ENCODE results near the gene TMEM25.

DNA sequence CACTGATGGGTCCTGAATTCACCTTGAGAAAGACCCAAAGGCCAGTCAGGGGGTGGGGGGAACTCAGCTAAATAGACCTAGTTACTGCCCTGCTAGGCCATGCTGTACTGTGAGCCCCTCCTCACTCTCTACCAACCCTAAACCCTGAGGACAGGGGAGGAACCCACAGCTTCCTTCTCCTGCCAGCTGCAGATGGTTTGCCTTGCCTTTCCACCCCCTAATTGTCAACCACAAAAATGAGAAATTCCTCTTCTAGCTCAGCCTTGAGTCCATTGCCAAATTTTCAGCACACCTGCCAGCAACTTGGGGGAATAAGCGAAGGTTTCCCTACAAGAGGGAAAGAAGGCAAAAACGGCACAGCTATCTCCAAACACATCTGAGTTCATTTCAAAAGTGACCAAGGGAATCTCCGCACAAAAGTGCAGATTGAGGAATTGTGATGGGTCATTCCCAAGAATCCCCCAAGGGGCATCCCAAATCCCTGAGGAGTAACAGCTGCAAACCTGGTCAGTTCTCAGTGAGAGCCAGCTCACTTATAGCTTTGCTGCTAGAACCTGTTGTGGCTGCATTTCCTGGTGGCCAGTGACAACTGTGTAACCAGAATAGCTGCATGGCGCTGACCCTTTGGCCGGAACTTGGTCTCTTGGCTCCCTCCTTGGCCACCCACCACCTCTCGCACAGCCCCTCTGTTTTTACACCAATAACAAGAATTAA, 6.1 kb upstream of the TMEM25 start:
- TF ChIP-seq POLR2A (IDR thresholded peaks at IDR 0.05): no peak
- TF ChIP-seq, protein P1, sequence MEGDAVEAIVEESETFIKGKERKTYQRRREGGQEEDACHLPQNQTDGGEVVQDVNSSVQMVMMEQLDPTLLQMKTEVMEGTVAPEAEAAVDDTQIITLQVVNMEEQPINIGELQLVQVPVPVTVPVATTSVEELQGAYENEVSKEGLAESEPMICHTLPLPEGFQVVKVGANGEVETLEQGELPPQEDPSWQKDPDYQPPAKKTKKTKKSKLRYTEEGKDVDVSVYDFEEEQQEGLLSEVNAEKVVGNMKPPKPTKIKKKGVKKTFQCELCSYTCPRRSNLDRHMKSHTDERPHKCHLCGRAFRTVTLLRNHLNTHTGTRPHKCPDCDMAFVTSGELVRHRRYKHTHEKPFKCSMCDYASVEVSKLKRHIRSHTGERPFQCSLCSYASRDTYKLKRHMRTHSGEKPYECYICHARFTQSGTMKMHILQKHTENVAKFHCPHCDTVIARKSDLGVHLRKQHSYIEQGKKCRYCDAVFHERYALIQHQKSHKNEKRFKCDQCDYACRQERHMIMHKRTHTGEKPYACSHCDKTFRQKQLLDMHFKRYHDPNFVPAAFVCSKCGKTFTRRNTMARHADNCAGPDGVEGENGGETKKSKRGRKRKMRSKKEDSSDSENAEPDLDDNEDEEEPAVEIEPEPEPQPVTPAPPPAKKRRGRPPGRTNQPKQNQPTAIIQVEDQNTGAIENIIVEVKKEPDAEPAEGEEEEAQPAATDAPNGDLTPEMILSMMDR (IDR thresholded peaks at IDR 0.05): no peak

Measured in adrenal gland (tissue), 5 donors.